ENCODE data around the gene TFE3.

The TFE3 gene

DNA sequence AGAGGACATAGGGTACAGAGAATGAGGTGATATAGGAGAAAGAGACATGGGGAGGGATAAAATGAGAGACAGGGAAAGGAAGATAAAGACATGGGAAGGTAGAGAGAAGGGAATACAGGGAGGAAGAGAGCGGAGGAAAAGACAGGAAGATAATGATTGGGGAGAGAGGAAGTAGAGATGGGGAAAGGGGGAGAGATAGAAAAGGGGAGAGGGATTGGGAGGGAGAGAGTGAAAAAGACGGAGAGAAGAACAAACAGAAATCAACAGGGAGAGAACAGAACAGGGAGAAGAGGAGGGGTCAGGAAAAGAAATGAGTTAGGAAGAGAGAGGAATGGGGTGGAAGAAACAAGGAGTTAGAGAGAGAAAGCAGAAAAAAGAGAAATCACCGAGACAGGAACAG is 45.7 kb downstream of the TFE3 start:
- TF ChIP-seq, protein P1, sequence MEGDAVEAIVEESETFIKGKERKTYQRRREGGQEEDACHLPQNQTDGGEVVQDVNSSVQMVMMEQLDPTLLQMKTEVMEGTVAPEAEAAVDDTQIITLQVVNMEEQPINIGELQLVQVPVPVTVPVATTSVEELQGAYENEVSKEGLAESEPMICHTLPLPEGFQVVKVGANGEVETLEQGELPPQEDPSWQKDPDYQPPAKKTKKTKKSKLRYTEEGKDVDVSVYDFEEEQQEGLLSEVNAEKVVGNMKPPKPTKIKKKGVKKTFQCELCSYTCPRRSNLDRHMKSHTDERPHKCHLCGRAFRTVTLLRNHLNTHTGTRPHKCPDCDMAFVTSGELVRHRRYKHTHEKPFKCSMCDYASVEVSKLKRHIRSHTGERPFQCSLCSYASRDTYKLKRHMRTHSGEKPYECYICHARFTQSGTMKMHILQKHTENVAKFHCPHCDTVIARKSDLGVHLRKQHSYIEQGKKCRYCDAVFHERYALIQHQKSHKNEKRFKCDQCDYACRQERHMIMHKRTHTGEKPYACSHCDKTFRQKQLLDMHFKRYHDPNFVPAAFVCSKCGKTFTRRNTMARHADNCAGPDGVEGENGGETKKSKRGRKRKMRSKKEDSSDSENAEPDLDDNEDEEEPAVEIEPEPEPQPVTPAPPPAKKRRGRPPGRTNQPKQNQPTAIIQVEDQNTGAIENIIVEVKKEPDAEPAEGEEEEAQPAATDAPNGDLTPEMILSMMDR (IDR thresholded peaks at IDR 0.05): no peak

DNA sequence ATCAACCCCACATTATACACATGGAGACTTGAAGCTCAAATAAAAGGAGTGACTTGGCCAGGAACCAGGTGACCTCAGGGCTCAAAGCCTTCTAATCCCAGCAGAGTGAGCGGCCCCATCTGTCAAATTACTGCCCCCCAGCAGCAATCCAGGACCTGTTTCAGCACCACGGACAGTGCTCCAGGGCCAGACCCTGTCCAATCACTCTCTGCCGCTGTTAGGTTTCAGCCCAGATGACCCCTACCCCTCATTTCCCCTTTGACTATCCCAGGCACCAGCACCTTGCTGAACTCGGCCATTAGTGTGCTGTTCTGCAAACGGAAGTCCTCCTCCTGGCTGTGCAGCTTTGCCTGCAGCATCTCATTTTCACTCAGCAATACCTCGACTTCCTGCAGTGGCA is 46.2 kb downstream of the TFE3 start:
- TF ChIP-seq, protein P1 (IDR thresholded peaks at IDR 0.05): no peak

DNA sequence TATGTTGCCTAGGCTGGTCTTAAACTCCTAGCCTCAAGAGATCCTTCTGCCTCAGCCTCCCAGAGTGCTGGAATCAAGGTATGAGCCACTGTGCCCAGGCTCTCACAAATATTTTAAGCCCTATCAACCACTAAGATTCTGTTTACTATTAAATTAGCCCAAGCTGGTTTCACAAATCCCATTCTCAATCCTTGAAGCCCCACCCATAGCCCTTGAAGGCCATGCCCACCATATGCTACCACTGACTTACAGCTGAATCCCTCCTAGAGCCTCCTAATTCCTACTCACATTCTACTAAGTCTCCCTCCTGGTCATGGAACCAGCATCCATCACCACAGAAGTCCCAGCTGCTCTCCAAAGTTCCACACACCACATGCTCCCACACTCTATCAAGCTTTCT is 50.8 kb downstream of the TFE3 start:
- TF ChIP-seq, protein P1 (IDR thresholded peaks at IDR 0.05): no peak

DNA sequence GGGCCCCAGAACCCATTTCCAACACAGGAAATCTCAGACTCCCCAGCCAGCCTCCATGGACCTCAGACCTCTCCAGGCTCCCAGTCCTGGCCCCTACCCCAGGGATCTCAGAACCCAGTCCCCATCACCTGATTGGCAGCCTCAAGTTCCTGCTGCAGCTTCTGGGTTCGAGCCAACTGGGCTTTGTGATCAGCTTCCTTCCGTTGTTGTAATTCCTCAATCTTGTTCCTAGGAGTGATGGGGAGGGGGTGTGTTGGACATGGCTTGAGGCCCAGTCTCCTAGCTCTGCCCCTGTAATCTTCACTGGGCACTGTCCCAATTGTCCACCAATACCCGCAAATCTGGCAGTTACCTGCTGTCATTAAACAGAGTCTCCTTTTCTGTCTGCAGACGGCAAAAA is 53.7 kb downstream of the TFE3 start:
- TF ChIP-seq, protein P1 (IDR thresholded peaks at IDR 0.05): no peak

DNA sequence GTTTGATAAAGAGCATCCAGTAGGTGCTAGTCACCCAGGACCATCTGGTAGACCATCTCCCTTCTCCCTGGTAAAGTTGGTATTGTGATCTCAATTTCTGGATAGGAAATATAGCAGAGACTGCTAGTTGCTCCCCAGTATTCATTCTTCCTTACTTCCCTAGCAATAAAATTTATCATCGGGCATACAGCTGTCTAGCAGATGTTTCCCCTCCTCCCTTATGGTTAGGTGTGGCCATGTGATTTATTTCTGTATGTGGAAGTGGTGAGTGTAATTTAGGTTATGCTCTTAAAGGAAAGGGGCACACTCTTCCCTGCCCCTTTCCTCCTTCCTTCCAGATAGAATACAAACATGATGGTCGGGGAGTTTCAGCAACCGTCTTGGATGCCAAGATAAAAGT is 59.3 kb downstream of the TFE3 start:
- TF ChIP-seq, protein P1 (IDR thresholded peaks at IDR 0.05): no peak

DNA sequence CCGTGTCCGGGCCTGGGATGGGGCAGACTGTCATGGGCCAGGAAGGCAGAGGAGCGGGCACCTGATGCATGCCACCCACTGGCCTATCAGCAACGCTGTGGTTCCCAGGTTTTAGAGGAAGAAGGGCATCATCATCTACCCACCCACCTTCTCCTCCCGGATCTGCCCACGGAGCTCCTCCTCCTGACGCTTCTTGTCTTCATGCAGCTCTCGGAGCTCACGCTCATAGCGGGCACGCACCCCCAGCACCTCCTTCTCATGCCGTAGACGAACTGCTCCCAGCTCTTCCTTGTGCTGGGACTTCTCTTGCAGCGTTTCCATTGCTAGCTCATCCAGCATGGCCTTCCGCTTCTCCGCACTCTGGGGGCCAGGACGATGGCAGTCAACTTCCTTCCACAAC is 60.1 kb downstream of the TFE3 start:
- TF ChIP-seq, protein P1 (IDR thresholded peaks at IDR 0.05): no peak

DNA sequence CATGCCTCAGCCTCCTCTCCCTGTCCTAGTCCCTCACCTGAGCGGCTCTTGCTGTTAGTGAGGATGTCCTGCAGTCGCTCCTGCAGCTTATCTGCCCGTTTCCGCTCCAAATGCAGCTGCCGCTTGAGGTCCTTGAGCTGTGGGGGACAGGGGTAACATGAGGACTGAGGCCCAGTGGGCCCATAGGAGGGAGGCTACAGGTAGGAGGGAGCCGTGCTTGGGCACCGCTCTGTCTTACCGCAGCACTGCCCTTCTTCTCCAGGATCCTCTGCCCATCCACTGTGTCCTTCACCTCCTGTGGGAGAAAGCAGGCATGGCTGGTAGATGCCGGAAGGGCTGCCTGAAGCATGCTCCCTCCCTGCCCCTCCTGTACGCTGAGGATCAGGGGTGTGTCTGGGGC is 62.0 kb downstream of the TFE3 start:
- TF ChIP-seq, protein P1 (IDR thresholded peaks at IDR 0.05): no peak
